ENCODE measurements around the gene KIZ. TPM values are rescaled to one million over a fixed set of nuclear protein-coding genes. Genes with fewer than 3 reads are reported as not detected.

The KIZ gene
- total RNA-seq, 1 donor from 2014 or later = 15.0 TPM

DNA sequence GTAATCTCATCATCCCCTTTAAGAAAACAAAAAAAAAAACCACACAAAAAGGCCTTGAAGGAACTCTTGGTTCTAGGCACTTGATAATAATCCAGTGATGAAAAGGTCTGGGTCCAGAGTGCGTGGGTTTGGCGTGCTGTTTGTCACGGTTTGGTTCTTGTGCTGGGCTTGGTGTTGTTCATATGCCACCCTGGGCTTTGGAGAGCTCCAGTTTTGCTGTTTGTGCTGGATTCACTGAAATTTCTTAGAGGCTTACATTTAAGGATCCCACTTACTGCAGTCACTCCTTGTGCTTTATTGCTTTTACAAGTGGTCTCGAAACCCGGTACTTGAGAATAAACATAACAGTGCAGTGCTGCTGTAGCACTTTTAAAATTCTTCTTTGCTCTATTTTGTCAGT, 108.4 kb downstream of the KIZ start:
- H3K27me3 Mint-ChIP-seq (ENCODE audit: low read depth) = peaks cover 16% of the 10 kb centered on the region
- H3K27ac Mint-ChIP-seq (ENCODE audit: unreplicated experiment) = no peak overlapping the region
- H3K4me3 Mint-ChIP-seq = no peak overlapping the region
- TF ChIP-seq, protein P1, sequence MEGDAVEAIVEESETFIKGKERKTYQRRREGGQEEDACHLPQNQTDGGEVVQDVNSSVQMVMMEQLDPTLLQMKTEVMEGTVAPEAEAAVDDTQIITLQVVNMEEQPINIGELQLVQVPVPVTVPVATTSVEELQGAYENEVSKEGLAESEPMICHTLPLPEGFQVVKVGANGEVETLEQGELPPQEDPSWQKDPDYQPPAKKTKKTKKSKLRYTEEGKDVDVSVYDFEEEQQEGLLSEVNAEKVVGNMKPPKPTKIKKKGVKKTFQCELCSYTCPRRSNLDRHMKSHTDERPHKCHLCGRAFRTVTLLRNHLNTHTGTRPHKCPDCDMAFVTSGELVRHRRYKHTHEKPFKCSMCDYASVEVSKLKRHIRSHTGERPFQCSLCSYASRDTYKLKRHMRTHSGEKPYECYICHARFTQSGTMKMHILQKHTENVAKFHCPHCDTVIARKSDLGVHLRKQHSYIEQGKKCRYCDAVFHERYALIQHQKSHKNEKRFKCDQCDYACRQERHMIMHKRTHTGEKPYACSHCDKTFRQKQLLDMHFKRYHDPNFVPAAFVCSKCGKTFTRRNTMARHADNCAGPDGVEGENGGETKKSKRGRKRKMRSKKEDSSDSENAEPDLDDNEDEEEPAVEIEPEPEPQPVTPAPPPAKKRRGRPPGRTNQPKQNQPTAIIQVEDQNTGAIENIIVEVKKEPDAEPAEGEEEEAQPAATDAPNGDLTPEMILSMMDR (conservative IDR thresholded peaks at IDR 0.05) = no peak
- H3K4me1 Mint-ChIP-seq = peaks cover 27% of the 10 kb centered on the region
- no peak for DNase-seq (ENCODE audit: low read depth, low spot score)
- no peaks in the 10 kb centered on the region for H3K36me3 Mint-ChIP-seq (ENCODE audit: low read depth)
- no peaks in the 10 kb centered on the region for H3K9me3 Mint-ChIP-seq

DNA sequence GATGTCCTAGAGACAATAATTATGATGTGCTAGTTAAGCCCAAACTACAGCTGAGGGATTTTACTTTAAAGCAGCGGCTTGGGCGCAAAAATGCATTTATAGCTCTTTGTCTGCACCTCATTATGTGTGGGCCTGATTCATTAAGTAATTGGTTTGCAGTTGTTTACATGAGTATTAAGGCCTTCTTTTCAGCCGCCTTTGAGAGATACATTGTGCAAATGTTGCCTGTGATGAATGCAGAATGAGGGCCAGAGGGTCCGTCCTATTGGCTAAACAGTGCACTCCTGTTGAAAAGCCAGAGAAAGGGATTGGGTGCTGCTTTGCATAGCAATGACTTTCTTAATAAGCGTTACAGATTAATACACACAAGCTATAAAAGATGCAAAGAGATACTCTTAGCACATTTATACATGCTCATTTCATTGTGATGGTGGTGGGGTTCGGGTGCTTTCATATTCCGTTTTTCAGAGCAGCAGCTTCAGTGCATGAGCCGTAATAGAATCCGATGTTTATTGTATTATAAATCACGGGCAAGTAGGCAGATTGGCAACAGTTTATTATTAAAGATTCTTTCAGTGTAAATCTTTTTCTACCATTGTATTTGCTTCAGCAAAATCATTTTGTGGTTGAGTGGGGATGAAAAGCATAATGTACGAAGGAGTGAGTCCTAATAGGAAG, 109.1 kb downstream of the KIZ start:
- H3K36me3 Mint-ChIP-seq (ENCODE audit: low read depth) = no peaks in the 10 kb centered on the region
- peaks cover 27% of the 10 kb centered on the region for H3K4me1 Mint-ChIP-seq
- TF ChIP-seq, protein P1 (conservative IDR thresholded peaks at IDR 0.05) = no peak
- H3K27ac Mint-ChIP-seq (ENCODE audit: unreplicated experiment) = no peak overlapping the region
- peaks cover 16% of the 10 kb centered on the region for H3K27me3 Mint-ChIP-seq (ENCODE audit: low read depth)
- H3K4me3 Mint-ChIP-seq = peak overlapping the region; percentile 29
- no peaks in the 10 kb centered on the region for H3K9me3 Mint-ChIP-seq
- no peak for DNase-seq (ENCODE audit: low read depth, low spot score)

DNA sequence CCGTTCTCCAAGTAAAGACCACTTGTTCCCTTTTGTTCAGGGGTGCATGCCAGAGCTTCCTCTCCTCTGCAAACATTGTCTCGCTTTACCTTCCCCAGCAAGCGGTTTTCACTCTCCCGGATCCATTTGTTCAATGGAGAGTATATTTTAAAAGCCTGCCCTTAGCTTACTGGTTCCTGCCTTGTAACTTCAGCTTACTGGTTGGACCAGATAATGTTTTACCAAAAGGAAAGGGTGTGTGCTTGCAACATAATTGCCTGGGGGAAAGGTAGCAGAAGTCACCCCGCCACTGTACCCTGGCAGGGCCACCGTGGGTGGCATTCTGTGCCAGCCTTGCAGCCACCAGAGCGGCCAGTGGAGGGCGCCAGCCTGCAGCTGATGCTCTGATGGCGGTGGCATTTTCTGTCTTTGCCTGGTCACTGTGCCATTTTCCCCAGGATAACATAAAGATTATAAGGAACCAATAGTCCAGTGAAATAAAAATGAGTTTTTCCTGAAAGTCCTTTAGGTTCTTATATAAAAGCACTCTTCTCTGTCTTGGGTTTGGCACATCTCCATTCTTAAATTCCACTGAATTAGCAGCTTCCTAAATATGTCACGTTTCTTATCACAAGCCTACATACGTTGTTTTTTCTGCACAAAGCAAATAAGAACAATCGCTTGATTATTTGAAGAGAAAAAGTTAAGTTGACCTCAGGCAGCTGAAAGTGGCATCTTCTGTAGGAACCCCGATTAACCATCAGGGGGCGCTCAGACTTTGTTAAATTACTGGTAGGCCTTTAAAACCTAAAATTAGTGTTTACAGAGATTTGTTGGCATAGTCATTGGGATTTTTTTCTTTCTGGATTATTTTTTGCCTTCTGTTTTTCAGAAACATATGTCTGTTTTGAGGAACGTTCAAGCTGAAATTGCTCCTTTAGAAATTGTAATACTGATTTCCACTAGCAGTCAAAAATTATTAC, 109.9 kb downstream of the KIZ start:
- Mint-ChIP-seq H3K9me3 (no peaks in the 10 kb centered on the region), H3K36me3 (ENCODE audit: low read depth) (no peaks in the 10 kb centered on the region), H3K4me3 (peak overlapping the region; percentile 29), H3K27me3 (ENCODE audit: low read depth) (peaks cover 15% of the 10 kb centered on the region), H3K27ac (ENCODE audit: unreplicated experiment) (no peak overlapping the region), H3K4me1 (peaks cover 27% of the 10 kb centered on the region)
- peak; percentile 64 for DNase-seq (ENCODE audit: low read depth, low spot score)
- TF ChIP-seq, protein P1 (conservative IDR thresholded peaks at IDR 0.05) = peak; percentile 85

DNA sequence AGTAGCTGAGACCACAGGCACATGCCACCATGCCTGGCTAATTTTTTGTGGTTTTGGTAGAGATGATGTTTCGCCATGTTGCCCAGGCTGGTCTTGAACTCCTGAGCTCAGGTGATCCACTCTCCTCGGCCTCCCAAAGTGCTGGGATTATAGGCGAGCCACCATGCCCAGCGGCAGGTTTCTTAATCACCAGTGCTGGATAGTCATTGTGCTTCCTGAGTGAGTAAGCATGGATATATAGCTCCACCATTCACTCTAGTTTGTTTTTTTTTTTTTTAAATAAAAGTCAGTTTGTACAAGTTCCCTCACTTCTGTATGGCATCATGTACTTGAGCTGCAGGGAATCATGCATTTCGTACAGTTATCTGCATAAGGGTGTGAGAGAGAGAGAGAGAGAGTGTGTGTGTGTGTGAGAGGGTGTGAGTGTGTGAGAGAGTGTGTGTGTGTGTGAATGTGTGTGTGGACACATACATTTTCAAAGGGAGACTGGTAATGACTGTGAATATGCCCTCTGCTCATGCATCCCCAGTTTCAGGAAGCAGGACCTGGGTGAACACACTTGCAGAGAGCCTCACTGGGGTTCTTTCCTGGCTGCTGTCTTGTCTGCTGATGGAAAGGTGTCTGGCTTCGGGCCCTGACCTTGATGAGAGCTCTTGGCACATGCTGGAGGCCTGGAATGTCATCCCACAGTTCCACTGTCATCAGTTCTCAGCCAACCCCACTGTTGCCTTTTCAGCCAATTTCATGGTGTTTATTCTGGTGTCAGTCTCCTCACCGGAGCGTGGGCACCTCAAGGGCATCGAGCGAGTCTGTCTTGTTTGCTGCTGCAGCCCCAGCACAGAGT, 112.3 kb downstream of the KIZ start:
- DNase-seq (ENCODE audit: low read depth, low spot score) = no peak
- H3K27me3 Mint-ChIP-seq (ENCODE audit: low read depth) = peaks cover 3% of the 10 kb centered on the region
- H3K4me1 Mint-ChIP-seq = peaks cover 17% of the 10 kb centered on the region
- H3K4me3 Mint-ChIP-seq = no peak overlapping the region
- TF ChIP-seq, protein P1 (conservative IDR thresholded peaks at IDR 0.05) = no peak
- no peaks in the 10 kb centered on the region for H3K9me3 Mint-ChIP-seq
- H3K36me3 Mint-ChIP-seq (ENCODE audit: low read depth) = no peaks in the 10 kb centered on the region
- peak overlapping the region; percentile 61 for H3K27ac Mint-ChIP-seq (ENCODE audit: unreplicated experiment)

All from neural crest cell (in vitro differentiated cells).